ENCODE results near the gene TNFRSF14. TPM values are rescaled to one million over a fixed set of nuclear protein-coding genes. Genes with fewer than 3 reads are reported as not detected.

Gene TNFRSF14
- polyA plus RNA-seq, 1 experiment = 19.3 TPM

GRCh38 chr1:2509589-2509988 lies 46.6 kb upstream of the TNFRSF14 start:
- no peak overlapping the region for H3K4me3 ChIP-seq (ENCODE audit: low read depth, low read length)
- peaks cover 33% of the 10 kb centered on the region for H3K36me3 ChIP-seq (ENCODE audit: control insufficient read depth, insufficient read depth, low read length)
- no peak for DNase-seq (ENCODE audit: low read depth)
- ChIA-PET CTCF (no interaction called here), POLR2A (no interaction called here)
- TF ChIP-seq CTCF (IDR thresholded peaks at IDR 0.05; ENCODE audit: insufficient read depth, low read depth, low read length) = no peak
- peaks cover 1% of the 10 kb centered on the region; the same call in 1 of the 2 replicates for H3K27me3 ChIP-seq (ENCODE audit: control insufficient read depth, insufficient read depth, low read length)

DNA sequence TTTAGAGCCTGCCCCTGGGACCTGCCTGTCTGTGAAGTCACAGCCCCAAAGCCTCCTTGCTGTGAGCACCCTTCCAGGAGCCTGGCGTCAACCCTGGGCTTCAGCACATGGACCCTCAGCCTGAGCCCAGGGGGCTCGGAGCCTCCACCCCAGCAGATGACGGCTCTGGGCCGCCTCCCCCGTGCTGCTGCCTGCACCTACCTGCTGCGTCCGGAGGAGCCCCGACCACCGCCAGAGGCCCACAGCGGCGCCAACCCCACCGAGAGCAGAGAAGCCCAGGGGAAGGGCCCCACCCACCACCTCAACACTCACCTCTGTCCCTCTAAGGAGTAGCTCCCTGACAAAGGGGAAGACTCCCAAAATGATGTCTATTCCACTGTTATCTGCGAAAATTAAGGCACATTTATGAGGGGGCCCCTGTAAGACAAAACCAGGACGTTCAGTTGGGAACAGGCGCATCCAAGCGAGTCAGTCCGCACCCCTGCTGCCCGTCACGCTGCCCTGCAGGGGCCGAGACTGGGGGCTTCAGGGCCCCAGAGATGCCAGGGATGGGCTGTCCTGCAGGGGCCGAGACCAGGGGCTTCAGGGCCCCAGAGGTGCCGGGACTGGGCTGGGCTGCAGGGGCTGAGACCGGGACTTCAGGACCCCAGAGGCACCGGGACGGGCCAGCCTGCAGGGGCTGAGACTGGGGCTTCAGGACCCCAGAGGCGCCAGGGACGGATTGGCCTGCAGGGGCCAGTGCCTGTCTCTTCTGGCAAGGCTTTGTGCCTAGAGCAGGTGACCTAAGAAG lies 45.6 kb upstream of the TNFRSF14 start:
- no peak overlapping the region for H3K4me3 ChIP-seq (ENCODE audit: low read depth, low read length)
- no peaks in the 10 kb centered on the region for H3K27me3 ChIP-seq (ENCODE audit: control insufficient read depth, insufficient read depth, low read length)
- H3K36me3 ChIP-seq (ENCODE audit: control insufficient read depth, insufficient read depth, low read length) = peaks cover 40% of the 10 kb centered on the region
- DNase-seq (ENCODE audit: low read depth) = no peak
- CTCF ChIA-PET = no interaction called here
- TF ChIP-seq CTCF (IDR thresholded peaks at IDR 0.05; ENCODE audit: insufficient read depth, low read depth, low read length) = no peak
- POLR2A ChIA-PET = no interaction called here

DNA sequence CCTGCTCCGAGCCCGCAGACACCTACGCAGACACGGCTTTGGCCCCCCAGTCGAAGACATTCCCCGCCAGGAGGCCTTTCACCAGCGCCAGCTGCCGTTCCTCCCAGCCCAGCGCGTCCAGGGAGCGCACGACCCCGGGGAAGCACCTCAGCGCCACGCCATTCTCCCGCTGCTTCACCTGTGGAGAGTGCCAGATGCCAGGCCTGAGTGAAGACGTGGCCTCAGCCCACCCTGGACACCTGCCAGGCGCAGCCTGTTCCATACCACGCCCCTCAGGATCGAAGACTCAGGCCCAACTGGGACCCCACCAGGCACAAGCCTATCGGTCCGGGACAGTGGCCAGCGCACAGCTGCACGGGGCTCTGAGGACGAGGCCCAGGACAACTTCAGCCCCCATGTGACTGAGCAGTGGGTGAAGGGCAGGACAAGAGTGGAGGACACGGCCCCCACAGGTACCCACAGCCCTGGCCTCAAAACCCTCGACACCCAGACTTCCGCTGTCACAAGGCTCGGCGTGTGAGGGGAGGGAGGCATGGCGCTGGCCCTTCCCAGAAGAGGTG lies 43.2 kb upstream of the TNFRSF14 start:
- ChIA-PET POLR2A (no interaction called here), CTCF (no interaction called here)
- no peak overlapping the region for H3K4me3 ChIP-seq (ENCODE audit: low read depth, low read length)
- TF ChIP-seq CTCF (IDR thresholded peaks at IDR 0.05; ENCODE audit: insufficient read depth, low read depth, low read length) = no peak
- DNase-seq (ENCODE audit: low read depth) = no peak
- H3K36me3 ChIP-seq (ENCODE audit: control insufficient read depth, insufficient read depth, low read length) = peaks cover 54% of the 10 kb centered on the region
- H3K27me3 ChIP-seq (ENCODE audit: control insufficient read depth, insufficient read depth, low read length) = no peaks in the 10 kb centered on the region

DNA sequence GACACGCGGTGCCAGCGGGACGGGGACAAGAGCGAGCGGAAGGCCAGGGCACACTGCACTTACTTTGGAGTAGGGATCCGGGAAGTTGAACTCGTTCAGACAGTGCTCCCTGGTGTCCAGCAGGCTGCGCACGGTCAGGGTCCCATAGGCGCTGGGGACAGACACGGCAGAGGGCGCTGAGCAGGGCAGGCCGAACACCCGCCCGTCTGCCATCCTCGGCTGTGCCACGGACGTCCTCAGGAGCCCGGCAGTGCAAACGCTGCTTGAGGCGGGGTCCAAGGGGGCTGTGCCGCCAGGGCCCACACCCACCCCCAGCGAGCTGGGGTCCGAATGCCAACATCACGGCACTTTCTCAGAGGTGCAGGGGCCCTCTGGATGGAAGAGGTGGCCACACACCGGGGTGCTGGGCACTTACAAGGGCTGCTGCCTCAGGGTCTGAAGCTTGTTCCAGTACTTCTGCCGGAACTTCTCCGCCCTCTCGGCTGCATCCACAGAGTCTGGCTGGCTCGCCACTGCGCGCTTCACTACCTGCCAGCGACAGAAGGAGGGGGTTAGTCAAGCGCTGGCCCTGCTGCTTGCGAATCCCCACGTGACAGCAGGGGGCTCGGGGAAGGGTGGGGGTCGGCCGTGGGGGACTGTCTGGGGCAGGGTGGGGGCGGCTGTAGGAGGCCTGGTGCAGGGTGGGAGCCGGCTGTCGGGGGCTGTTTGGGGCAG lies 42.1 kb upstream of the TNFRSF14 start:
- POLR2A ChIA-PET = no interaction called here

More for the DNA sequence above, 42.1 kb upstream of the TNFRSF14 start:
- Histone ChIP-seq H3K36me3 (ENCODE audit: control insufficient read depth, insufficient read depth, low read length) (peaks cover 58% of the 10 kb centered on the region), H3K27me3 (ENCODE audit: control insufficient read depth, insufficient read depth, low read length) (no peaks in the 10 kb centered on the region), H3K4me3 (ENCODE audit: low read depth, low read length) (no peak overlapping the region)
- TF ChIP-seq CTCF (IDR thresholded peaks at IDR 0.05; ENCODE audit: insufficient read depth, low read depth, low read length) = no peak
- CTCF ChIA-PET = interaction anchor here (1.1 kb wide), 1 partner anchor 8 kb away, joined by 3 read pairs; no protein-coding TSS in a partner anchor
- DNase-seq (ENCODE audit: low read depth) = no peak
